HepG2 (cell line): ENCODE data around the gene TRPM1. TPM values are rescaled to one million over a fixed set of nuclear protein-coding genes. Genes with fewer than 3 reads are reported as not detected.
A peak's percentile ranks its signal among the peaks of the same experiment; 100 is the strongest.

Experiments
- ARID2 ChIP-seq: sonication (generic); formaldehyde crosslinking; IDR thresholded peaks from 2 replicates; pipeline ENCODE4 v1.8.1; 2022; ENCODE audit warnings: mild to moderate bottlenecking, missing genetic modification reagents, borderline replicate concordance
- BRCA1 ChIP-seq: sonication (generic); formaldehyde crosslinking; IDR thresholded peaks from 2 replicates; pipeline ENCODE4 v1.4.0; 2020; ENCODE audit warnings: missing genetic modification reagents
- GLI4 ChIP-seq: sonication (generic); formaldehyde crosslinking; IDR thresholded peaks from 2 replicates; pipeline ENCODE4 v1.5.1; 2020; ENCODE audit warnings: missing genetic modification reagents, mild to moderate bottlenecking, moderate library complexity, borderline replicate concordance
- HOXA9 ChIP-seq: sonication (generic); formaldehyde crosslinking; IDR thresholded peaks from 2 replicates; pipeline ENCODE4 v1.8.1; 2022; ENCODE audit warnings: missing genetic modification reagents, mild to moderate bottlenecking, moderate library complexity, borderline replicate concordance
- JARID2 ChIP-seq: sonication (generic); formaldehyde crosslinking; IDR thresholded peaks from 2 replicates; pipeline ENCODE4 v1.8.1; 2023; ENCODE audit warnings: missing genetic modification reagents, inconsistent platforms; ENCODE audit not compliant: insufficient replicate concordance
- KLF15 ChIP-seq: sonication (generic); formaldehyde crosslinking; IDR thresholded peaks from 2 replicates; pipeline ENCODE4 v1.8.1; 2023; ENCODE audit warnings: borderline replicate concordance, mild to moderate bottlenecking, inconsistent platforms, missing genetic modification reagents, mixed read lengths
- MED8 ChIP-seq: sonication (generic); formaldehyde crosslinking; IDR thresholded peaks from 2 replicates; pipeline ENCODE4 v1.8.1; 2023; ENCODE audit warnings: mild to moderate bottlenecking, missing genetic modification reagents; ENCODE audit not compliant: insufficient replicate concordance
- MZF1 ChIP-seq: sonication (generic); formaldehyde crosslinking; IDR thresholded peaks from 2 replicates; pipeline ENCODE4 v1.8.1; 2023; ENCODE audit warnings: mild to moderate bottlenecking, missing genetic modification reagents, borderline replicate concordance
- NFRKB ChIP-seq: fragments of 450-650 bp; IDR thresholded peaks from 2 replicates; pipeline ENCODE4 v1.6.1; 2017
- PITX1 ChIP-seq: sonication (generic); formaldehyde crosslinking; IDR thresholded peaks from 2 replicates; pipeline ENCODE4 v1.5.1; 2020; ENCODE audit warnings: mild to moderate bottlenecking, missing genetic modification reagents
- PPARG ChIP-seq: conservative IDR thresholded peaks from 2 replicates; pipeline ENCODE4 v1.6.1; 2016; ENCODE audit warnings: missing biosample characterization, missing genetic modification reagents
- RBM22 ChIP-seq: fragments of 200-400 bp; formaldehyde crosslinking; optimal IDR thresholded peaks from 2 replicates; pipeline ENCODE3; 2017; ENCODE audit warnings: mild to moderate bottlenecking, low read length, moderate library complexity
- RFX1 ChIP-seq: fragments of 450-650 bp; IDR thresholded peaks from 2 replicates; pipeline ENCODE4 v1.6.1; 2017
- SAFB2 ChIP-seq: sonication (generic); formaldehyde crosslinking; IDR thresholded peaks from 2 replicates; pipeline ENCODE4 v1.5.1; 2020; ENCODE audit warnings: missing genetic modification reagents, low read depth, mild to moderate bottlenecking, borderline replicate concordance
- SCMH1 ChIP-seq: sonication (generic); formaldehyde crosslinking; IDR thresholded peaks from 2 replicates; pipeline ENCODE4 v1.9.0; 2021; ENCODE audit warnings: missing genetic modification reagents, mild to moderate bottlenecking, borderline replicate concordance
- SMARCE1 ChIP-seq: fragments of 450-650 bp; IDR thresholded peaks from 2 replicates; pipeline ENCODE4 v1.6.1; 2017; ENCODE audit warnings: borderline replicate concordance
- ZNF224 ChIP-seq: sonication (generic); formaldehyde crosslinking; IDR thresholded peaks from 2 replicates; pipeline ENCODE4 v1.5.0; 2020; ENCODE audit warnings: mild to moderate bottlenecking, missing genetic modification reagents
- ZNF331 ChIP-seq: sonication (generic); formaldehyde crosslinking; IDR thresholded peaks from 2 replicates; pipeline ENCODE4 v1.4.0; 2020; ENCODE audit warnings: missing genetic modification reagents
- polyA plus RNA-seq, 8 experiments: library from polyadenylated mRNA; depleted of rRNA in 3 of 8; stranded (reverse) in 7 of 8; unstranded in 1 of 8; fragments of >200 nt; fragmentation: Illumina TruSeq in 4 of 8; extraction: Trizol in 4 of 8; gene quantifications; 2 replicates each; pipeline versions ENCODE4 v1.2.1 to v1.2.3, GENCODE V29; 2011 to 2016; ENCODE audit warnings: low read depth in 4 of 8, missing spikeins in 1 of 8, mixed read lengths in 1 of 8; ENCODE audit not compliant: insufficient read depth in 1 of 8
- total RNA-seq, 5 experiments: library from RNA; depleted of rRNA; stranded (reverse); fragments of >200 nt; fragmentation: Illumina TruSeq; extraction: Trizol; gene quantifications; 2 replicates each; pipeline ENCODE4 v1.2.3, GENCODE V29; 2016; ENCODE audit warnings: low read depth in 1 of 5
- TF ChIP-seq, protein P1 (sequence below): sonication (generic); formaldehyde crosslinking; IDR thresholded peaks from 2 replicates; pipeline ENCODE4 v1.4.0; 2020; ENCODE audit warnings: mild to moderate bottlenecking, missing genetic modification reagents
- TF ChIP-seq, protein P2 (sequence below): sonication (generic); formaldehyde crosslinking; conservative IDR thresholded peaks from 2 replicates; pipeline ENCODE4 v1.8.1; 2023; ENCODE audit warnings: missing genetic modification reagents
- TF ChIP-seq, protein P3 (sequence below): IDR thresholded peaks from 2 replicates; pipeline ENCODE4 v1.6.1; 2012; ENCODE audit warnings: low read depth, low read length, improper control_type of control experiment
- TF ChIP-seq, protein P4 (sequence below): IDR thresholded peaks from 2 replicates; pipeline ENCODE4 v1.6.1; 2016; ENCODE audit warnings: control low read depth
- TF ChIP-seq, protein P5 (sequence below): sonication (generic); formaldehyde crosslinking; IDR thresholded peaks from 2 replicates; pipeline ENCODE4 v1.4.0; 2020; ENCODE audit warnings: missing genetic modification reagents, mild to moderate bottlenecking, borderline replicate concordance

TRPM1 gene
- total and polyA plus RNA-seq, 2 of the 13 experiments (the other 11 are each of a cell fraction or from before 2014, with no cell fraction given): not detected

DNA sequence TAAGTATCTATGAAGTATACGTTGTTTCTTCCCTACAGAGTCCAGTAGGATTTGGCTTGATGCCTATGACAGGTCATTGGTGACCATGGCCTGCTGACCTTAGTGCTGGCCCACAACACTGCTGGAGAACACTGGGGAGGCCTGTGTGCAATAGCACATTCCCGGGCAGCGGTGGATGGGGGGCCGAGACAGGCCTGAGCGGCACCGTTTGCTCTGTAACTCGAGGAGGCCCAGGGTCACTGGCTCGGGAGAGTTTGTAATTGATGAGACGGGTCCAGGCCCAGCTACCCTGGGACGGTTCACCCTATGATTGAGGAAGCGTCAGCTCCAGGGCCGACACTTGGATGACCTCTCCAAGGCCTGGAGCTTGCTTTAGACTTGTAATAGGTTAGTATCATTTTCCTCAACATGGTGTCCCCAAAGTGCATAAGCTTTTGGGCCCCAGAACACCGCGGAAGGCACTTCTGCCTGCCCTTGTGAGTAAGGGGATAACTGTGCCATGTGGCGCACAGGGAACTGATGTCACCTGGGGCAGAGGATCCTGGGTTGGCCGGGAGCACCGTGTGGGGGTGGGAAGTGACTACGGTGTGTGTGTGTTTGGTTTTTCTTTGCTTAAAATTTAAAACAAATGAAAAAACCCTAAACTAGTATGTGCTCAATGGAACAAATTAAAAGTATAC lies 12.0 kb downstream of the TRPM1 start (continued):
- TF ChIP-seq, protein P1, sequence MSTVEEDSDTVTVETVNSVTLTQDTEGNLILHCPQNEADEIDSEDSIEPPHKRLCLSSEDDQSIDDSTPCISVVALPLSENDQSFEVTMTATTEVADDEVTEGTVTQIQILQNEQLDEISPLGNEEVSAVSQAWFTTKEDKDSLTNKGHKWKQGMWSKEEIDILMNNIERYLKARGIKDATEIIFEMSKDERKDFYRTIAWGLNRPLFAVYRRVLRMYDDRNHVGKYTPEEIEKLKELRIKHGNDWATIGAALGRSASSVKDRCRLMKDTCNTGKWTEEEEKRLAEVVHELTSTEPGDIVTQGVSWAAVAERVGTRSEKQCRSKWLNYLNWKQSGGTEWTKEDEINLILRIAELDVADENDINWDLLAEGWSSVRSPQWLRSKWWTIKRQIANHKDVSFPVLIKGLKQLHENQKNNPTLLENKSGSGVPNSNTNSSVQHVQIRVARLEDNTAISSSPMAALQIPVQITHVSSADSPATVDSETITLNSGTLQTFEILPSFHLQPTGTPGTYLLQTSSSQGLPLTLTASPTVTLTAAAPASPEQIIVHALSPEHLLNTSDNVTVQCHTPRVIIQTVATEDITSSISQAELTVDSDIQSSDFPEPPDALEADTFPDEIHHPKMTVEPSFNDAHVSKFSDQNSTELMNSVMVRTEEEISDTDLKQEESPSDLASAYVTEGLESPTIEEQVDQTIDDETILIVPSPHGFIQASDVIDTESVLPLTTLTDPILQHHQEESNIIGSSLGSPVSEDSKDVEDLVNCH (CRISPR knock-in tag): no peak
- TF ChIP-seq GLI4 (CRISPR knock-in tag) (no peak), ZNF224 (CRISPR knock-in tag) (no peak), MZF1 (CRISPR knock-in tag) (no peak), RFX1 (no peak), SAFB2 (CRISPR knock-in tag) (no peak), NFRKB (no peak), PITX1 (CRISPR knock-in tag) (peak; percentile 41; the same call in 1 of the 2 replicates), RBM22 (no peak), KLF15 (CRISPR knock-in tag) (no peak), SCMH1 (CRISPR knock-in tag) (no peak), HOXA9 (CRISPR knock-in tag) (0 out of 2 replicates have a peak, but pooled peaks have one; percentile 38), ZNF331 (peak; percentile 64; the same call in 1 of the 2 replicates), MED8 (CRISPR knock-in tag) (no peak), JARID2 (no peak), ARID2 (CRISPR knock-in tag) (no peak), BRCA1 (CRISPR knock-in tag) (no peak), SMARCE1 (no peak), PPARG (CRISPR knock-in tag) (no peak)
- TF ChIP-seq, protein P2, sequence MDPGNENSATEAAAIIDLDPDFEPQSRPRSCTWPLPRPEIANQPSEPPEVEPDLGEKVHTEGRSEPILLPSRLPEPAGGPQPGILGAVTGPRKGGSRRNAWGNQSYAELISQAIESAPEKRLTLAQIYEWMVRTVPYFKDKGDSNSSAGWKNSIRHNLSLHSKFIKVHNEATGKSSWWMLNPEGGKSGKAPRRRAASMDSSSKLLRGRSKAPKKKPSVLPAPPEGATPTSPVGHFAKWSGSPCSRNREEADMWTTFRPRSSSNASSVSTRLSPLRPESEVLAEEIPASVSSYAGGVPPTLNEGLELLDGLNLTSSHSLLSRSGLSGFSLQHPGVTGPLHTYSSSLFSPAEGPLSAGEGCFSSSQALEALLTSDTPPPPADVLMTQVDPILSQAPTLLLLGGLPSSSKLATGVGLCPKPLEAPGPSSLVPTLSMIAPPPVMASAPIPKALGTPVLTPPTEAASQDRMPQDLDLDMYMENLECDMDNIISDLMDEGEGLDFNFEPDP: no peak
- TF ChIP-seq, protein P3, sequence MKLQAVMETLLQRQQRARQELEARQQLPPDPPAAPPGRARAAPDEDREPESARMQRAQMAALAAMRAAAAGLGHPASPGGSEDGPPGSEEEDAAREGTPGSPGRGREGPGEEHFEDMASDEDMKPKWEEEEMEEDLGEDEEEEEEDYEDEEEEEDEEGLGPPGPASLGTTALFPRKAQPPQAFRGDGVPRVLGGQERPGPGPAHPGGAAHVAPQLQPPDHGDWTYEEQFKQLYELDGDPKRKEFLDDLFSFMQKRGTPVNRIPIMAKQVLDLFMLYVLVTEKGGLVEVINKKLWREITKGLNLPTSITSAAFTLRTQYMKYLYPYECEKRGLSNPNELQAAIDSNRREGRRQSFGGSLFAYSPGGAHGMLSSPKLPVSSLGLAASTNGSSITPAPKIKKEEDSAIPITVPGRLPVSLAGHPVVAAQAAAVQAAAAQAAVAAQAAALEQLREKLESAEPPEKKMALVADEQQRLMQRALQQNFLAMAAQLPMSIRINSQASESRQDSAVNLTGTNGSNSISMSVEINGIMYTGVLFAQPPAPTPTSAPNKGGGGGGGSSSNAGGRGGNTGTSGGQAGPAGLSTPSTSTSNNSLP: no peak
- TF ChIP-seq, protein P4, sequence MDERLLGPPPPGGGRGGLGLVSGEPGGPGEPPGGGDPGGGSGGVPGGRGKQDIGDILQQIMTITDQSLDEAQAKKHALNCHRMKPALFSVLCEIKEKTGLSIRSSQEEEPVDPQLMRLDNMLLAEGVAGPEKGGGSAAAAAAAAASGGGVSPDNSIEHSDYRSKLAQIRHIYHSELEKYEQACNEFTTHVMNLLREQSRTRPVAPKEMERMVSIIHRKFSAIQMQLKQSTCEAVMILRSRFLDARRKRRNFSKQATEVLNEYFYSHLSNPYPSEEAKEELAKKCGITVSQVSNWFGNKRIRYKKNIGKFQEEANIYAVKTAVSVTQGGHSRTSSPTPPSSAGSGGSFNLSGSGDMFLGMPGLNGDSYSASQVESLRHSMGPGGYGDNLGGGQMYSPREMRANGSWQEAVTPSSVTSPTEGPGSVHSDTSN (CRISPR knock-in tag): no peak
- TF ChIP-seq, protein P5, sequence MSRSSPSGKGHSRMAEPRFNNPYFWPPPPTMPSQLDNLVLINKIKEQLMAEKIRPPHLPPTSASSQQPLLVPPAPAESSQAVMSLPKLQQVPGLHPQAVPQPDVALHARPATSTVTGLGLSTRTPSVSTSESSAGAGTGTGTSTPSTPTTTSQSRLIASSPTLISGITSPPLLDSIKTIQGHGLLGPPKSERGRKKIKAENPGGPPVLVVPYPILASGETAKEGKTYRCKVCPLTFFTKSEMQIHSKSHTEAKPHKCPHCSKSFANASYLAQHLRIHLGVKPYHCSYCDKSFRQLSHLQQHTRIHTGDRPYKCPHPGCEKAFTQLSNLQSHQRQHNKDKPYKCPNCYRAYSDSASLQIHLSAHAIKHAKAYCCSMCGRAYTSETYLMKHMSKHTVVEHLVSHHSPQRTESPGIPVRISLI (CRISPR knock-in tag): no peak
